ENCODE measurements around the gene SLC19A1.

- TF ChIP-seq CTCF (IDR thresholded peaks at IDR 0.05 in 8 of 11, conservative IDR thresholded peaks at IDR 0.05 in 3 of 11) (no peak), POLR2A (IDR thresholded peaks at IDR 0.05) (no peak), POLR2AphosphoS5 (IDR thresholded peaks at IDR 0.05) (no peak)
Measured at GRCh38 chr21:45489722-45489982, 52.6 kb downstream of the SLC19A1 start.
